Fibroblast of lung (primary cell): ENCODE measurements around the gene TPH2.

Experiments
- CTCF ChIP-seq, 2 donors: IDR thresholded peaks in 1 of 2; conservative IDR thresholded peaks in 1 of 2; 1 replicate in 1 of 2; 2 replicates in 1 of 2; pipeline ENCODE4 v1.5.1; 2011 to 2012; ENCODE audit warnings: low read length in 2 of 2, control low read depth in 1 of 2, inconsistent platforms in 1 of 2, low read depth in 1 of 2, mild to moderate bottlenecking in 1 of 2
- EZH2 ChIP-seq: IDR thresholded peaks from 2 replicates; pipeline ENCODE4 v1.5.1; 2012; ENCODE audit warnings: low read length, control low read depth, mild to moderate bottlenecking; ENCODE audit errors: missing control alignments

GRCh38 chr12:72074065-72074464 lies 135.4 kb downstream of the TPH2 start:
- TF ChIP-seq CTCF (conservative IDR thresholded peaks at IDR 0.05 in 1 of 2, IDR thresholded peaks at IDR 0.05 in 1 of 2; ENCODE audit: low read depth in 1 of 2, low read length in 2 of 2) (no peak), EZH2 (no peak)
